ENCODE results near the gene GABRP.

Gene GABRP

GRCh38 chr5:170861917-170862766, 78.6 kb downstream of the GABRP start, which contains the start of gene RANBP17:
RANBP17 (plus strand) TSS chr5:170862018.
- no peak for DNase-seq

GRCh38 chr5:170863646-170864045, 80.1 kb downstream of the GABRP start:
- DNase-seq: no peak

Data from activated CD8-positive, alpha-beta memory T cell treated with anti-CD3 and anti-CD28 coated beads for 24 hours (primary cell).